ENCODE results near the gene PIN1. TPM values are rescaled to one million over a fixed set of nuclear protein-coding genes. Genes with fewer than 3 reads are reported as not detected.

PIN1 gene
- total RNA-seq, 1 donor from 2014 or later = 109 TPM

DNA sequence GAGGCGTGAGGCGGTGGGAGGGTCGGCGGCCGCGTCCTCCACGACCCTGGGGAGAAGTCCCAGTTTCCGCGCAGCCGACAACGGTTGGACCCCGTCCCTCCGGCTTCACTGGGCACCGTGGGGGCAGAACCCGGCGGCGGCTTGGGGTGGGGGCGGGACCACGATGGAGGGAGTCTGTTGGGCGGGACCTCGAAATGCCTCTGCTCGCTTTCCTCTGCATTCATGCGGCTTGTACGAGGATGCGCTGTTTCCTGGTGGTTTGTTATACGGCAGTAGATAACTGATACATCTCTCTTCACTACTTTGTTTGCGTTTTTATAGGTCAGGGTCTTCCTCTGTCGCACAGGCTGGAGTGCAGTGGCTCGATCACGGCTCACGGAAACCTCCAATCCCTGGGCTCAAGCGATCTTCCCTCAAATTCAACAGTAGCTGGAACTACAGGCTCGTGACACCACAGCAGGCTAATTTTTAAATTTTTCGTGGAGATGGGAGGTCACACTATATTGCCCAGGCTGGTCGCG is 42.0 kb upstream of the PIN1 start:
- peak overlapping the region; percentile 74 for H3K4me3 ChIP-seq (ENCODE audit: insufficient read depth, low read depth, low read length)
- peak overlapping the region; percentile 84 for H3K9ac ChIP-seq (ENCODE audit: low read length)
- H3K27ac Mint-ChIP-seq (ENCODE audit: unreplicated experiment) = peak overlapping the region; percentile 54
- H3K9me3 Mint-ChIP-seq (ENCODE audit: unreplicated experiment) = peaks cover 3% of the 10 kb centered on the region
- H4K20me1 ChIP-seq (ENCODE audit: insufficient read depth, low read length) = no peaks in the 10 kb centered on the region
- H3K4me3 Mint-ChIP-seq (ENCODE audit: unreplicated experiment) = peak overlapping the region; percentile 83
- H3K4me1 ChIP-seq (ENCODE audit: insufficient read depth, low read length) = no peaks in the 10 kb centered on the region
- FAIRE-seq = no peak
- H3K27me3 Mint-ChIP-seq (ENCODE audit: low read depth, unreplicated experiment) = no peaks in the 10 kb centered on the region
- peak; percentile 39 for DNase-seq (ENCODE audit: low read depth)
- H3K27ac ChIP-seq (ENCODE audit: low read depth, low read length) = no peak overlapping the region
- H3K36me3 Mint-ChIP-seq (ENCODE audit: low read depth, unreplicated experiment) = peaks cover 6% of the 10 kb centered on the region
- no peaks in the 10 kb centered on the region for H3K9me3 ChIP-seq (ENCODE audit: insufficient read depth, low read depth, low read length)
- TF ChIP-seq, protein P1, sequence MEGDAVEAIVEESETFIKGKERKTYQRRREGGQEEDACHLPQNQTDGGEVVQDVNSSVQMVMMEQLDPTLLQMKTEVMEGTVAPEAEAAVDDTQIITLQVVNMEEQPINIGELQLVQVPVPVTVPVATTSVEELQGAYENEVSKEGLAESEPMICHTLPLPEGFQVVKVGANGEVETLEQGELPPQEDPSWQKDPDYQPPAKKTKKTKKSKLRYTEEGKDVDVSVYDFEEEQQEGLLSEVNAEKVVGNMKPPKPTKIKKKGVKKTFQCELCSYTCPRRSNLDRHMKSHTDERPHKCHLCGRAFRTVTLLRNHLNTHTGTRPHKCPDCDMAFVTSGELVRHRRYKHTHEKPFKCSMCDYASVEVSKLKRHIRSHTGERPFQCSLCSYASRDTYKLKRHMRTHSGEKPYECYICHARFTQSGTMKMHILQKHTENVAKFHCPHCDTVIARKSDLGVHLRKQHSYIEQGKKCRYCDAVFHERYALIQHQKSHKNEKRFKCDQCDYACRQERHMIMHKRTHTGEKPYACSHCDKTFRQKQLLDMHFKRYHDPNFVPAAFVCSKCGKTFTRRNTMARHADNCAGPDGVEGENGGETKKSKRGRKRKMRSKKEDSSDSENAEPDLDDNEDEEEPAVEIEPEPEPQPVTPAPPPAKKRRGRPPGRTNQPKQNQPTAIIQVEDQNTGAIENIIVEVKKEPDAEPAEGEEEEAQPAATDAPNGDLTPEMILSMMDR (IDR thresholded peaks at IDR 0.05; ENCODE audit: insufficient read depth, low read depth, low read length) = no peak
- TF ChIP-seq EZH2 (IDR thresholded peaks at IDR 0.05; ENCODE audit: insufficient read depth, low read length) = no peak
- H3K4me1 Mint-ChIP-seq (ENCODE audit: low read depth, unreplicated experiment) = peaks cover 14% of the 10 kb centered on the region
- H2AFZ ChIP-seq (ENCODE audit: low read depth, low read length) = peak overlapping the region; percentile 100
- H3K27me3 ChIP-seq (ENCODE audit: insufficient read depth, low read length) = no peaks in the 10 kb centered on the region
- H3K36me3 ChIP-seq (ENCODE audit: insufficient read depth, low read length) = no peaks in the 10 kb centered on the region
- H3K4me2 ChIP-seq (ENCODE audit: low read length) = peak overlapping the region; percentile 97
- H3K79me2 ChIP-seq (ENCODE audit: insufficient read depth, low read length) = no peaks in the 10 kb centered on the region

DNA sequence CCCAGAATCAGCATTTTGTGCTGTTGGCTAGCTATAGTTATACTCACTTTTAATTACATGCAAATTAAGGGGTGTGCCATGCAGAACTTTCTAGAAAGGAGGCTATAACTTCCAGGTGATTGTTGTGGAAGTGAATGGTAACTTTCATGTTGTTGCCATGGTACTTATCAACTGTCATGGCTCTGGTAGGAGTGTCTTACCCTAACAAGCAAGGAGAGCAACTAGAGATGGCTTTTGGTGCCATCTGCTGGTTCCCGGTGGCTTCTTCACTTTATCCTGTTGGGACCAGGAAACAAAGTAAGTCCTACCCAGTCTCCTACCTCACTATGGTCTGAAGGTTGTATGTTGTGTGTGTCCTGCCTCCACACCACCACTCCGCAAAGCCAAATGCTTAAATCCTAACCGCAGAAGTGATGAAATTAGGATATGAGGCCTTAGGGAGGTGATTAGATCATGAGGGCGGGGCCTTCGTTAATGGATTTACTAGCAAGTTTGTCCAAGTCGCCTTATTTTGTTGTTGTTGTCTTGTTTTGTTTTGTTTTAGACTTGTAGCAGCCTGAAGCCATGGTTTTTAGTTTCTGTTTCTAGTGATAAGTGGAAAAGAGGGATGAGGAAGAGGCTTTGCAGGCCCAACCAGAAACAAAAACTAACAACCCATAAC is 38.9 kb upstream of the PIN1 start:
- Histone ChIP-seq H3K27me3 (ENCODE audit: insufficient read depth, low read length) (no peaks in the 10 kb centered on the region), H3K9ac (ENCODE audit: low read length) (no peak overlapping the region), H3K9me3 (ENCODE audit: insufficient read depth, low read depth, low read length) (no peaks in the 10 kb centered on the region), H3K4me1 (ENCODE audit: insufficient read depth, low read length) (no peaks in the 10 kb centered on the region), H4K20me1 (ENCODE audit: insufficient read depth, low read length) (no peaks in the 10 kb centered on the region), H2AFZ (ENCODE audit: low read depth, low read length) (no peak overlapping the region), H3K4me3 (ENCODE audit: insufficient read depth, low read depth, low read length) (no peak overlapping the region), H3K4me2 (ENCODE audit: low read length) (no peak overlapping the region), H3K36me3 (ENCODE audit: insufficient read depth, low read length) (no peaks in the 10 kb centered on the region), H3K79me2 (ENCODE audit: insufficient read depth, low read length) (no peaks in the 10 kb centered on the region), H3K27ac (ENCODE audit: low read depth, low read length) (no peak overlapping the region)
- FAIRE-seq = peak; percentile 99
- Mint-ChIP-seq H3K9me3 (ENCODE audit: unreplicated experiment) (no peaks in the 10 kb centered on the region), H3K36me3 (ENCODE audit: low read depth, unreplicated experiment) (peaks cover 6% of the 10 kb centered on the region), H3K27me3 (ENCODE audit: low read depth, unreplicated experiment) (no peaks in the 10 kb centered on the region), H3K27ac (ENCODE audit: unreplicated experiment) (peak overlapping the region; percentile 34), H3K4me1 (ENCODE audit: low read depth, unreplicated experiment) (no peaks in the 10 kb centered on the region), H3K4me3 (ENCODE audit: unreplicated experiment) (no peak overlapping the region)
- peak; percentile 80 for DNase-seq (ENCODE audit: low read depth)
- TF ChIP-seq, protein P1 (IDR thresholded peaks at IDR 0.05; ENCODE audit: insufficient read depth, low read depth, low read length) = peak; percentile 84
- no peak for TF ChIP-seq EZH2 (IDR thresholded peaks at IDR 0.05; ENCODE audit: insufficient read depth, low read length)

DNA sequence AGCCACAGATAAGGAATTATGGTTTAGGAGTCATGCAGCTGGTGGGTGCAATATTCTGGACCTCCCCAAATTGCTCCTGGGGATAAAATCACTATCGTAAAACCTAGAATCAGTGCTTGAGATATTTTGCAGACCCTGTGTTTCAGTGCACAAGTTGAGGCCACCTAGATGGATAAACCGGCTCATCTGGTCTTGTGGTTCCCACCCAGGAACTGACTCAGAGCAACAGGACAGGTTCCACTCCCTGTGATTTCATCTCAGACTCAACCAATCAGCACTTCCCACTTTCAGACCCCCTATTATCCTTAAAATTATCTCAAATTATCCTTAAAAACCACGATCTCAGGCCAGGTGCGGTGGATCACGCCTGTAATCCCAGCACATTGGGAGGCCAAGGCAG is 37.2 kb upstream of the PIN1 start:
- Mint-ChIP-seq H3K4me1 (ENCODE audit: low read depth, unreplicated experiment) (no peaks in the 10 kb centered on the region), H3K27ac (ENCODE audit: unreplicated experiment) (no peak overlapping the region), H3K36me3 (ENCODE audit: low read depth, unreplicated experiment) (peaks cover 9% of the 10 kb centered on the region), H3K27me3 (ENCODE audit: low read depth, unreplicated experiment) (no peaks in the 10 kb centered on the region), H3K9me3 (ENCODE audit: unreplicated experiment) (no peaks in the 10 kb centered on the region), H3K4me3 (ENCODE audit: unreplicated experiment) (no peak overlapping the region)
- TF ChIP-seq, protein P1 (IDR thresholded peaks at IDR 0.05; ENCODE audit: insufficient read depth, low read depth, low read length) = no peak
- TF ChIP-seq EZH2 (IDR thresholded peaks at IDR 0.05; ENCODE audit: insufficient read depth, low read length) = no peak
- H4K20me1 ChIP-seq (ENCODE audit: insufficient read depth, low read length) = no peaks in the 10 kb centered on the region
- FAIRE-seq (no peak), DNase-seq (ENCODE audit: low read depth) (no peak)
- no peaks in the 10 kb centered on the region for H3K9me3 ChIP-seq (ENCODE audit: insufficient read depth, low read depth, low read length)
- H3K4me2 ChIP-seq (ENCODE audit: low read length) = no peak overlapping the region
- no peaks in the 10 kb centered on the region for H3K4me1 ChIP-seq (ENCODE audit: insufficient read depth, low read length)
- no peak overlapping the region for H3K27ac ChIP-seq (ENCODE audit: low read depth, low read length)
- no peak overlapping the region for H3K9ac ChIP-seq (ENCODE audit: low read length)
- H3K4me3 ChIP-seq (ENCODE audit: insufficient read depth, low read depth, low read length) = no peak overlapping the region
- no peaks in the 10 kb centered on the region for H3K79me2 ChIP-seq (ENCODE audit: insufficient read depth, low read length)
- no peak overlapping the region for H2AFZ ChIP-seq (ENCODE audit: low read depth, low read length)
- no peaks in the 10 kb centered on the region for H3K36me3 ChIP-seq (ENCODE audit: insufficient read depth, low read length)
- no peaks in the 10 kb centered on the region for H3K27me3 ChIP-seq (ENCODE audit: insufficient read depth, low read length)
